HepG2 (cell line): Measurements from ENCODE around the gene PRM3. TPM values are rescaled to one million over a fixed set of nuclear protein-coding genes. Genes with fewer than 3 reads are reported as not detected.

Experiments
- BATF2 ChIP-seq: sonication (generic); formaldehyde crosslinking; IDR thresholded peaks from 2 replicates; pipeline ENCODE4 v1.8.0; 2022; ENCODE audit warnings: mild to moderate bottlenecking, missing genetic modification reagents, moderate library complexity
- GATAD2A ChIP-seq: IDR thresholded peaks from 2 replicates; pipeline ENCODE4 v1.6.1; 2016
- KAT8 ChIP-seq: IDR thresholded peaks from 2 replicates; pipeline ENCODE4 v1.6.1; 2016; ENCODE audit warnings: missing genetic modification reagents, missing compliant biosample characterization
- KDM6A ChIP-seq: IDR thresholded peaks from 2 replicates; pipeline ENCODE4 v1.6.1; 2016; ENCODE audit warnings: low read depth
- MED1 ChIP-seq: sonication (generic); formaldehyde crosslinking; IDR thresholded peaks from 2 replicates; pipeline ENCODE4 v1.4.0; 2020; ENCODE audit warnings: missing genetic modification reagents
- PAF1 ChIP-seq: IDR thresholded peaks from 2 replicates; pipeline ENCODE4 v1.6.1; 2016; ENCODE audit warnings: missing genetic modification reagents, missing compliant biosample characterization
- PHF8 ChIP-seq: sonication (generic); formaldehyde crosslinking; IDR thresholded peaks from 2 replicates; pipeline ENCODE4 v1.5.0; 2020; ENCODE audit warnings: missing genetic modification reagents
- RBFOX2 ChIP-seq: fragments of 200-400 bp; formaldehyde crosslinking; IDR thresholded peaks from 2 replicates; pipeline ENCODE4 v1.6.1; 2017; ENCODE audit warnings: low read depth, mild to moderate bottlenecking, low read length
- SIN3A ChIP-seq: IDR thresholded peaks from 2 replicates; pipeline ENCODE4 v1.6.1; 2011; ENCODE audit warnings: low read depth, mild to moderate bottlenecking, control low read depth, low read length, borderline replicate concordance
- SRSF9 ChIP-seq: fragments of 200-400 bp; formaldehyde crosslinking; IDR thresholded peaks from 2 replicates; pipeline ENCODE4 v1.6.1; 2018; ENCODE audit warnings: borderline replicate concordance, mild to moderate bottlenecking, low read depth, low read length; ENCODE audit not compliant: insufficient read depth, poor library complexity, severe bottlenecking
- TBL1XR1 ChIP-seq: fragments of 150-350 bp; IDR thresholded peaks from 2 replicates; pipeline ENCODE4 v1.6.1; 2014; ENCODE audit warnings: borderline replicate concordance, low read length; ENCODE audit not compliant: partially characterized antibody
- U2AF2 ChIP-seq: fragments of 200-400 bp; formaldehyde crosslinking; IDR thresholded peaks from 2 replicates; pipeline ENCODE4 v1.6.1; 2017; ENCODE audit warnings: low read depth, mild to moderate bottlenecking, low read length
- ZFAT ChIP-seq: sonication (generic); formaldehyde crosslinking; conservative IDR thresholded peaks from 2 replicates; pipeline ENCODE4 v1.8.1; 2023; ENCODE audit warnings: missing genetic modification reagents, inconsistent platforms
- ZNF260 ChIP-seq: sonication (generic); formaldehyde crosslinking; IDR thresholded peaks from 2 replicates; pipeline ENCODE4 v1.4.0; 2020; ENCODE audit warnings: missing genetic modification reagents, low read depth, mild to moderate bottlenecking, borderline replicate concordance
- ZNF460 ChIP-seq: sonication (generic); formaldehyde crosslinking; IDR thresholded peaks from 2 replicates; pipeline ENCODE4 v1.5.1; 2020; ENCODE audit warnings: missing genetic modification reagents, mild to moderate bottlenecking, borderline replicate concordance
- ZNF557 ChIP-seq: sonication (generic); formaldehyde crosslinking; IDR thresholded peaks from 2 replicates; pipeline ENCODE4 v1.4.0; 2020; ENCODE audit warnings: missing genetic modification reagents
- ZNF605 ChIP-seq: sonication (generic); formaldehyde crosslinking; IDR thresholded peaks from 2 replicates; pipeline ENCODE4 v1.8.0; 2022; ENCODE audit warnings: mild to moderate bottlenecking, missing genetic modification reagents
- ZNF816 ChIP-seq: sonication (generic); formaldehyde crosslinking; IDR thresholded peaks from 2 replicates; pipeline ENCODE4 v1.8.0; 2022; ENCODE audit warnings: missing genetic modification reagents, mild to moderate bottlenecking, borderline replicate concordance
- ZNF883 ChIP-seq: sonication (generic); formaldehyde crosslinking; IDR thresholded peaks from 2 replicates; pipeline ENCODE4 v1.5.1; 2020; ENCODE audit warnings: mild to moderate bottlenecking, missing genetic modification reagents; ENCODE audit errors: not compliant biosample characterization
- polyA plus RNA-seq, 8 experiments: library from polyadenylated mRNA; depleted of rRNA in 3 of 8; stranded (reverse) in 7 of 8; unstranded in 1 of 8; fragments of >200 nt; fragmentation: Illumina TruSeq in 4 of 8; extraction: Trizol in 4 of 8; gene quantifications; 2 replicates each; pipeline versions ENCODE4 v1.2.1 to v1.2.3, GENCODE V29; 2011 to 2016; ENCODE audit warnings: low read depth in 4 of 8, missing spikeins in 1 of 8, mixed read lengths in 1 of 8; ENCODE audit not compliant: insufficient read depth in 1 of 8
- total RNA-seq, 5 experiments: library from RNA; depleted of rRNA; stranded (reverse); fragments of >200 nt; fragmentation: Illumina TruSeq; extraction: Trizol; gene quantifications; 2 replicates each; pipeline ENCODE4 v1.2.3, GENCODE V29; 2016; ENCODE audit warnings: low read depth in 1 of 5
- TF ChIP-seq, protein P1 (sequence below): sonication (generic); formaldehyde crosslinking; IDR thresholded peaks from 2 replicates; pipeline ENCODE4 v1.5.1; 2020; ENCODE audit warnings: mild to moderate bottlenecking, missing genetic modification reagents, moderate library complexity
- TF ChIP-seq, protein P2 (sequence below): sonication (generic); formaldehyde crosslinking; IDR thresholded peaks from 2 replicates; pipeline ENCODE4 v1.4.0; 2020; ENCODE audit warnings: low read depth, missing genetic modification reagents

Gene PRM3
- total and polyA plus RNA-seq, 2 of the 13 experiments (the other 11 are each of a cell fraction or from before 2014, with no cell fraction given) = not detected

- TF ChIP-seq, protein P1, sequence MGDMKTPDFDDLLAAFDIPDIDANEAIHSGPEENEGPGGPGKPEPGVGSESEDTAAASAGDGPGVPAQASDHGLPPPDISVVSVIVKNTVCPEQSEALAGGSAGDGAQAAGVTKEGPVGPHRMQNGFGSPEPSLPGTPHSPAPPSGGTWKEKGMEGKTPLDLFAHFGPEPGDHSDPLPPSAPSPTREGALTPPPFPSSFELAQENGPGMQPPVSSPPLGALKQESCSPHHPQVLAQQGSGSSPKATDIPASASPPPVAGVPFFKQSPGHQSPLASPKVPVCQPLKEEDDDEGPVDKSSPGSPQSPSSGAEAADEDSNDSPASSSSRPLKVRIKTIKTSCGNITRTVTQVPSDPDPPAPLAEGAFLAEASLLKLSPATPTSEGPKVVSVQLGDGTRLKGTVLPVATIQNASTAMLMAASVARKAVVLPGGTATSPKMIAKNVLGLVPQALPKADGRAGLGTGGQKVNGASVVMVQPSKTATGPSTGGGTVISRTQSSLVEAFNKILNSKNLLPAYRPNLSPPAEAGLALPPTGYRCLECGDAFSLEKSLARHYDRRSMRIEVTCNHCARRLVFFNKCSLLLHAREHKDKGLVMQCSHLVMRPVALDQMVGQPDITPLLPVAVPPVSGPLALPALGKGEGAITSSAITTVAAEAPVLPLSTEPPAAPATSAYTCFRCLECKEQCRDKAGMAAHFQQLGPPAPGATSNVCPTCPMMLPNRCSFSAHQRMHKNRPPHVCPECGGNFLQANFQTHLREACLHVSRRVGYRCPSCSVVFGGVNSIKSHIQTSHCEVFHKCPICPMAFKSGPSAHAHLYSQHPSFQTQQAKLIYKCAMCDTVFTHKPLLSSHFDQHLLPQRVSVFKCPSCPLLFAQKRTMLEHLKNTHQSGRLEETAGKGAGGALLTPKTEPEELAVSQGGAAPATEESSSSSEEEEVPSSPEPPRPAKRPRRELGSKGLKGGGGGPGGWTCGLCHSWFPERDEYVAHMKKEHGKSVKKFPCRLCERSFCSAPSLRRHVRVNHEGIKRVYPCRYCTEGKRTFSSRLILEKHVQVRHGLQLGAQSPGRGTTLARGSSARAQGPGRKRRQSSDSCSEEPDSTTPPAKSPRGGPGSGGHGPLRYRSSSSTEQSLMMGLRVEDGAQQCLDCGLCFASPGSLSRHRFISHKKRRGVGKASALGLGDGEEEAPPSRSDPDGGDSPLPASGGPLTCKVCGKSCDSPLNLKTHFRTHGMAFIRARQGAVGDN (CRISPR knock-in tag) = peak; percentile 58
- TF ChIP-seq PHF8 (CRISPR knock-in tag) = 0 out of 2 replicates have a peak, but pooled peaks have one; percentile 7
- no peak for TF ChIP-seq SRSF9
- no peak for TF ChIP-seq RBFOX2
- no peak for TF ChIP-seq U2AF2
- TF ChIP-seq ZNF883 (CRISPR knock-in tag) = peak; percentile 2
- TF ChIP-seq ZNF816 (CRISPR knock-in tag) = no peak
- TF ChIP-seq ZFAT = no peak
- no peak for TF ChIP-seq PAF1 (CRISPR knock-in tag)
- TF ChIP-seq, protein P2, sequence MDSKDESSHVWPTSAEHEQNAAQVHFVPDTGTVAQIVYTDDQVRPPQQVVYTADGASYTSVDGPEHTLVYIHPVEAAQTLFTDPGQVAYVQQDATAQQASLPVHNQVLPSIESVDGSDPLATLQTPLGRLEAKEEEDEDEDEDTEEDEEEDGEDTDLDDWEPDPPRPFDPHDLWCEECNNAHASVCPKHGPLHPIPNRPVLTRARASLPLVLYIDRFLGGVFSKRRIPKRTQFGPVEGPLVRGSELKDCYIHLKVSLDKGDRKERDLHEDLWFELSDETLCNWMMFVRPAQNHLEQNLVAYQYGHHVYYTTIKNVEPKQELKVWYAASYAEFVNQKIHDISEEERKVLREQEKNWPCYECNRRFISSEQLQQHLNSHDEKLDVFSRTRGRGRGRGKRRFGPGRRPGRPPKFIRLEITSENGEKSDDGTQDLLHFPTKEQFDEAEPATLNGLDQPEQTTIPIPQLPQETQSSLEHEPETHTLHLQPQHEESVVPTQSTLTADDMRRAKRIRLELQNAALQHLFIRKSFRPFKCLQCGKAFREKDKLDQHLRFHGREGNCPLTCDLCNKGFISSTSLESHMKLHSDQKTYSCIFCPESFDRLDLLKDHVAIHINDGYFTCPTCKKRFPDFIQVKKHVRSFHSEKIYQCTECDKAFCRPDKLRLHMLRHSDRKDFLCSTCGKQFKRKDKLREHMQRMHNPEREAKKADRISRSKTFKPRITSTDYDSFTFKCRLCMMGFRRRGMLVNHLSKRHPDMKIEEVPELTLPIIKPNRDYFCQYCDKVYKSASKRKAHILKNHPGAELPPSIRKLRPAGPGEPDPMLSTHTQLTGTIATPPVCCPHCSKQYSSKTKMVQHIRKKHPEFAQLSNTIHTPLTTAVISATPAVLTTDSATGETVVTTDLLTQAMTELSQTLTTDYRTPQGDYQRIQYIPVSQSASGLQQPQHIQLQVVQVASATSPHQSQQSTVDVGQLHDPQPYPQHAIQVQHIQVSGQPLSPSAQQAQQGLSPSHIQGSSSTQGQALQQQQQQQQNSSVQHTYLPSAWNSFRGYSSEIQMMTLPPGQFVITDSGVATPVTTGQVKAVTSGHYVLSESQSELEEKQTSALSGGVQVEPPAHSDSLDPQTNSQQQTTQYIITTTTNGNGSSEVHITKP = peak; percentile 8; the same call in 1 of the 2 replicates
- TF ChIP-seq TBL1XR1 = no peak
- TF ChIP-seq KDM6A (CRISPR knock-in tag) = peak; percentile 20; the same call in 1 of the 2 replicates
- peak; percentile 85 for TF ChIP-seq GATAD2A
- TF ChIP-seq KAT8 (CRISPR knock-in tag) = peak; percentile 57
- no peak for TF ChIP-seq ZNF557 (CRISPR knock-in tag)
- TF ChIP-seq MED1 (CRISPR knock-in tag) = peak; percentile 64; the same call in 1 of the 2 replicates
- TF ChIP-seq ZNF460 = no peak; the same call in 1 of the 2 replicates
- no peak for TF ChIP-seq SIN3A
- no peak for TF ChIP-seq ZNF260
- 0 out of 2 replicates have a peak, but pooled peaks have one; percentile 65 for TF ChIP-seq ZNF605 (CRISPR knock-in tag)
- no peak for TF ChIP-seq BATF2 (CRISPR knock-in tag)
These were observed 394 bp upstream of the PRM3 start (continued) for GRCh38 chr16:11273721-11274324.
